ENCODE results near the gene WASHC3.

The WASHC3 gene

GRCh38 chr12:102010265-102010994, 51.4 kb downstream of the WASHC3 start:
- Histone ChIP-seq H3K27me3 (replicated peaks; ENCODE audit: control insufficient read depth, insufficient read depth, low read length) (no peaks in the 10 kb centered on the region), H3K36me3 (ENCODE audit: control insufficient read depth, insufficient read depth, low read length, severe bottlenecking) (peaks cover 19% of the 10 kb centered on the region), H3K9me3 (ENCODE audit: control insufficient read depth, low read length) (no peaks in the 10 kb centered on the region), H3K9ac (ENCODE audit: low read length) (no peak overlapping the region), H3K4me1 (ENCODE audit: control insufficient read depth, insufficient read depth, low read length) (no peaks in the 10 kb centered on the region), H3K4me3 (ENCODE audit: low read length) (no peak overlapping the region)
- no peak for DNase-seq (ENCODE audit: low read depth)

- Histone ChIP-seq H3K36me3 (ENCODE audit: control insufficient read depth, insufficient read depth, low read length, severe bottlenecking) (peaks cover 19% of the 10 kb centered on the region), H3K9me3 (ENCODE audit: control insufficient read depth, low read length) (no peaks in the 10 kb centered on the region), H3K27me3 (replicated peaks; ENCODE audit: control insufficient read depth, insufficient read depth, low read length) (no peaks in the 10 kb centered on the region), H3K4me3 (ENCODE audit: low read length) (no peak overlapping the region), H3K4me1 (ENCODE audit: control insufficient read depth, insufficient read depth, low read length) (no peaks in the 10 kb centered on the region), H3K9ac (ENCODE audit: low read length) (no peak overlapping the region)
- DNase-seq (ENCODE audit: low read depth), result no peak
Observed at GRCh38 chr12:102009796-102010195, 52.0 kb downstream of the WASHC3 start.

GRCh38 chr12:102008615-102009126, 53.1 kb downstream of the WASHC3 start:
- no peak overlapping the region for H3K9ac ChIP-seq (ENCODE audit: low read length)
- no peak for DNase-seq (ENCODE audit: low read depth)
- no peaks in the 10 kb centered on the region for H3K9me3 ChIP-seq (ENCODE audit: control insufficient read depth, low read length)
- no peak overlapping the region for H3K4me3 ChIP-seq (ENCODE audit: low read length)
- H3K36me3 ChIP-seq (ENCODE audit: control insufficient read depth, insufficient read depth, low read length, severe bottlenecking), result peaks cover 19% of the 10 kb centered on the region
- no peaks in the 10 kb centered on the region for H3K4me1 ChIP-seq (ENCODE audit: control insufficient read depth, insufficient read depth, low read length)
- H3K27me3 ChIP-seq (replicated peaks; ENCODE audit: control insufficient read depth, insufficient read depth, low read length), result no peaks in the 10 kb centered on the region

GRCh38 chr12:102005256-102005655, 56.5 kb downstream of the WASHC3 start:
- Histone ChIP-seq H3K36me3 (ENCODE audit: control insufficient read depth, insufficient read depth, low read length, severe bottlenecking) (no peaks in the 10 kb centered on the region), H3K4me1 (ENCODE audit: control insufficient read depth, insufficient read depth, low read length) (no peaks in the 10 kb centered on the region), H3K9me3 (ENCODE audit: control insufficient read depth, low read length) (no peaks in the 10 kb centered on the region), H3K4me3 (ENCODE audit: low read length) (no peak overlapping the region), H3K9ac (ENCODE audit: low read length) (no peak overlapping the region), H3K27me3 (replicated peaks; ENCODE audit: control insufficient read depth, insufficient read depth, low read length) (no peaks in the 10 kb centered on the region)
- no peak for DNase-seq (ENCODE audit: low read depth)

GRCh38 chr12:101997102-101997501, 64.7 kb downstream of the WASHC3 start:
- H3K9me3 ChIP-seq (ENCODE audit: control insufficient read depth, low read length), result no peaks in the 10 kb centered on the region
- H3K27me3 ChIP-seq (replicated peaks; ENCODE audit: control insufficient read depth, insufficient read depth, low read length), result no peaks in the 10 kb centered on the region
- H3K4me1 ChIP-seq (ENCODE audit: control insufficient read depth, insufficient read depth, low read length), result peaks cover 6% of the 10 kb centered on the region
- no peak for DNase-seq (ENCODE audit: low read depth)
- no peak overlapping the region for H3K9ac ChIP-seq (ENCODE audit: low read length)
- H3K4me3 ChIP-seq (ENCODE audit: low read length), result no peak overlapping the region
- H3K36me3 ChIP-seq (ENCODE audit: control insufficient read depth, insufficient read depth, low read length, severe bottlenecking), result no peaks in the 10 kb centered on the region

- Histone ChIP-seq H3K4me3 (ENCODE audit: low read length) (no peak overlapping the region), H3K9me3 (ENCODE audit: control insufficient read depth, low read length) (no peaks in the 10 kb centered on the region), H3K4me1 (ENCODE audit: control insufficient read depth, insufficient read depth, low read length) (peaks cover 9% of the 10 kb centered on the region), H3K36me3 (ENCODE audit: control insufficient read depth, insufficient read depth, low read length, severe bottlenecking) (no peaks in the 10 kb centered on the region), H3K27me3 (replicated peaks; ENCODE audit: control insufficient read depth, insufficient read depth, low read length) (no peaks in the 10 kb centered on the region), H3K9ac (ENCODE audit: low read length) (no peak overlapping the region)
- no peak for DNase-seq (ENCODE audit: low read depth)
Observed at GRCh38 chr12:101995684-101996083, 66.1 kb downstream of the WASHC3 start.

- H3K4me3 ChIP-seq (ENCODE audit: low read length), result no peak overlapping the region
- H3K9ac ChIP-seq (ENCODE audit: low read length), result no peak overlapping the region
- no peaks in the 10 kb centered on the region for H3K36me3 ChIP-seq (ENCODE audit: control insufficient read depth, insufficient read depth, low read length, severe bottlenecking)
- H3K4me1 ChIP-seq (ENCODE audit: control insufficient read depth, insufficient read depth, low read length), result peaks cover 9% of the 10 kb centered on the region
- H3K27me3 ChIP-seq (replicated peaks; ENCODE audit: control insufficient read depth, insufficient read depth, low read length), result no peaks in the 10 kb centered on the region
- no peaks in the 10 kb centered on the region for H3K9me3 ChIP-seq (ENCODE audit: control insufficient read depth, low read length)
- DNase-seq (ENCODE audit: low read depth), result peak; percentile 52
Observed at GRCh38 chr12:101992091-101992490, 69.7 kb downstream of the WASHC3 start.

- no peaks in the 10 kb centered on the region for H3K36me3 ChIP-seq (ENCODE audit: control insufficient read depth, insufficient read depth, low read length, severe bottlenecking)
- no peaks in the 10 kb centered on the region for H3K27me3 ChIP-seq (replicated peaks; ENCODE audit: control insufficient read depth, insufficient read depth, low read length)
- peaks cover 14% of the 10 kb centered on the region for H3K4me1 ChIP-seq (ENCODE audit: control insufficient read depth, insufficient read depth, low read length)
- DNase-seq (ENCODE audit: low read depth), result no peak
- H3K4me3 ChIP-seq (ENCODE audit: low read length), result no peak overlapping the region
- no peaks in the 10 kb centered on the region for H3K9me3 ChIP-seq (ENCODE audit: control insufficient read depth, low read length)
- H3K9ac ChIP-seq (ENCODE audit: low read length), result no peak overlapping the region
Observed at GRCh38 chr12:101982307-101982706, 79.5 kb downstream of the WASHC3 start.

- no peaks in the 10 kb centered on the region for H3K36me3 ChIP-seq (ENCODE audit: control insufficient read depth, insufficient read depth, low read length, severe bottlenecking)
- no peaks in the 10 kb centered on the region for H3K9me3 ChIP-seq (ENCODE audit: control insufficient read depth, low read length)
- H3K27me3 ChIP-seq (replicated peaks; ENCODE audit: control insufficient read depth, insufficient read depth, low read length), result no peaks in the 10 kb centered on the region
- no peak for DNase-seq (ENCODE audit: low read depth)
- no peak overlapping the region for H3K4me3 ChIP-seq (ENCODE audit: low read length)
- H3K9ac ChIP-seq (ENCODE audit: low read length), result no peak overlapping the region
- H3K4me1 ChIP-seq (ENCODE audit: control insufficient read depth, insufficient read depth, low read length), result peaks cover 14% of the 10 kb centered on the region
Observed at GRCh38 chr12:101981868-101982267, 79.9 kb downstream of the WASHC3 start.

GRCh38 chr12:101968770-101969169, 93.0 kb downstream of the WASHC3 start:
- H3K9ac ChIP-seq (ENCODE audit: low read length), result no peak overlapping the region
- DNase-seq (ENCODE audit: low read depth), result no peak
- peaks cover 5% of the 10 kb centered on the region for H3K9me3 ChIP-seq (ENCODE audit: control insufficient read depth, low read length)
- H3K27me3 ChIP-seq (replicated peaks; ENCODE audit: control insufficient read depth, insufficient read depth, low read length), result no peaks in the 10 kb centered on the region
- no peak overlapping the region for H3K4me3 ChIP-seq (ENCODE audit: low read length)
- peaks cover 4% of the 10 kb centered on the region for H3K4me1 ChIP-seq (ENCODE audit: control insufficient read depth, insufficient read depth, low read length)
- no peaks in the 10 kb centered on the region for H3K36me3 ChIP-seq (ENCODE audit: control insufficient read depth, insufficient read depth, low read length, severe bottlenecking)

GRCh38 chr12:101967506-101967905, 94.3 kb downstream of the WASHC3 start:
- DNase-seq (ENCODE audit: low read depth), result no peak
- Histone ChIP-seq H3K27me3 (replicated peaks; ENCODE audit: control insufficient read depth, insufficient read depth, low read length) (no peaks in the 10 kb centered on the region), H3K4me1 (ENCODE audit: control insufficient read depth, insufficient read depth, low read length) (no peaks in the 10 kb centered on the region), H3K36me3 (ENCODE audit: control insufficient read depth, insufficient read depth, low read length, severe bottlenecking) (no peaks in the 10 kb centered on the region), H3K9ac (ENCODE audit: low read length) (no peak overlapping the region), H3K4me3 (ENCODE audit: low read length) (no peak overlapping the region), H3K9me3 (ENCODE audit: control insufficient read depth, low read length) (peaks cover 5% of the 10 kb centered on the region)

- no peaks in the 10 kb centered on the region for H3K36me3 ChIP-seq (ENCODE audit: control insufficient read depth, insufficient read depth, low read length, severe bottlenecking)
- no peaks in the 10 kb centered on the region for H3K27me3 ChIP-seq (replicated peaks; ENCODE audit: control insufficient read depth, insufficient read depth, low read length)
- H3K4me3 ChIP-seq (ENCODE audit: low read length), result no peak overlapping the region
- peaks cover 4% of the 10 kb centered on the region for H3K9me3 ChIP-seq (ENCODE audit: control insufficient read depth, low read length)
- DNase-seq (ENCODE audit: low read depth), result no peak
- H3K4me1 ChIP-seq (ENCODE audit: control insufficient read depth, insufficient read depth, low read length), result no peaks in the 10 kb centered on the region
- no peak overlapping the region for H3K9ac ChIP-seq (ENCODE audit: low read length)
Observed at GRCh38 chr12:101966496-101966895, 95.3 kb downstream of the WASHC3 start.
